NCI-H2107 treated with DMSO at 0.1 percent for 48 hours (cell line): ENCODE results near the gene C16orf74.

ENCODE experiments used
- DNase-seq: peaks from one replicate; lab custom pipeline; 2025; ENCODE audit not compliant: unreplicated experiment; lab: John Stamatoyannopoulos, UW

Gene C16orf74

GRCh38 chr16:85659805-85660511, 90.9 kb downstream of the C16orf74 start:
- DNase-seq: peak; percentile 83

GRCh38 chr16:85659336-85659735, 91.6 kb downstream of the C16orf74 start:
- DNase-seq: no peak

GRCh38 chr16:85658504-85659326, 92.2 kb downstream of the C16orf74 start:
- no peak for DNase-seq

- DNase-seq: no peak
Observed at GRCh38 chr16:85657996-85658395, 92.9 kb downstream of the C16orf74 start.
